Astrocyte (in vitro differentiated cells and primary cell): Measurements from ENCODE around the gene NPAS3. TPM values are rescaled to one million over a fixed set of nuclear protein-coding genes. Genes with fewer than 3 reads are reported as not detected.

Source experiments
- DNase-seq: peaks from one replicate; pipeline ENCODE4 v3.0.0-alpha.2; 2010; ENCODE audit warnings: low read depth
- FAIRE-seq: peaks from 2 replicates; lab custom pipeline; 2011; peaks lifted over from hg19 to GRCh38; lab: Jason Lieb, UNC
- H2AFZ ChIP-seq: 2 replicates; pipeline ENCODE4 v1.6.0; 2012; ENCODE audit warnings: low read depth, low read length, inconsistent platforms
- H3K27ac ChIP-seq: 2 replicates; pipeline ENCODE4 v1.5.1; 2011; ENCODE audit warnings: low read depth, low read length, inconsistent platforms
- H3K27me3 ChIP-seq: 2 replicates; pipeline ENCODE4 v1.6.0; 2011; ENCODE audit warnings: low read length, inconsistent platforms; ENCODE audit not compliant: insufficient read depth
- H3K36me3 ChIP-seq: 2 replicates; pipeline ENCODE4 v1.5.1; 2011; ENCODE audit warnings: low read length, inconsistent platforms; ENCODE audit not compliant: insufficient read depth
- H3K4me1 ChIP-seq: 2 replicates; pipeline ENCODE4 v1.5.1; 2011; ENCODE audit warnings: low read length, inconsistent platforms; ENCODE audit not compliant: insufficient read depth
- H3K4me2 ChIP-seq: 2 replicates; pipeline ENCODE4 v1.6.0; 2012; ENCODE audit warnings: low read length, inconsistent platforms
- H3K4me3 ChIP-seq: 2 replicates; pipeline ENCODE4 v1.5.1; 2011; ENCODE audit warnings: low read depth, mild to moderate bottlenecking, low read length, inconsistent platforms; ENCODE audit not compliant: insufficient read depth
- H3K79me2 ChIP-seq: 2 replicates; pipeline ENCODE4 v1.6.0; 2012; ENCODE audit warnings: mild to moderate bottlenecking, low read length, inconsistent platforms; ENCODE audit not compliant: insufficient read depth
- H3K9ac ChIP-seq: 2 replicates; pipeline ENCODE4 v1.6.0; 2012; ENCODE audit warnings: mild to moderate bottlenecking, low read length, inconsistent platforms
- H3K9me3 ChIP-seq: 2 replicates; pipeline ENCODE4 v1.5.1; 2012; ENCODE audit warnings: low read depth, mild to moderate bottlenecking, low read length, inconsistent platforms; ENCODE audit not compliant: insufficient read depth
- H4K20me1 ChIP-seq: 2 replicates; pipeline ENCODE4 v1.6.0; 2012; ENCODE audit warnings: low read length, inconsistent platforms; ENCODE audit not compliant: insufficient read depth
- H3K27ac Mint-ChIP-seq: one replicate; pipeline ENCODE4 v1.8.0; 2021; ENCODE audit warnings: mild to moderate bottlenecking, mixed read lengths; ENCODE audit not compliant: unreplicated experiment
- H3K27me3 Mint-ChIP-seq: one replicate; pipeline ENCODE4 v1.8.0; 2021; ENCODE audit warnings: low read depth, mixed read lengths; ENCODE audit not compliant: unreplicated experiment
- H3K36me3 Mint-ChIP-seq: one replicate; pipeline ENCODE4 v1.8.0; 2021; ENCODE audit warnings: low read depth, mixed read lengths; ENCODE audit not compliant: unreplicated experiment
- H3K4me1 Mint-ChIP-seq: one replicate; pipeline ENCODE4 v1.8.0; 2021; ENCODE audit warnings: low read depth, mixed read lengths; ENCODE audit not compliant: unreplicated experiment
- H3K4me3 Mint-ChIP-seq: one replicate; pipeline ENCODE4 v1.8.0; 2021; ENCODE audit warnings: mild to moderate bottlenecking, moderate library complexity, mixed read lengths; ENCODE audit not compliant: unreplicated experiment
- H3K9me3 Mint-ChIP-seq: one replicate; pipeline ENCODE4 v1.8.0; 2021; ENCODE audit warnings: mild to moderate bottlenecking, mixed read lengths; ENCODE audit not compliant: unreplicated experiment
- CTCF ChIP-seq: IDR thresholded peaks from 2 replicates; pipeline ENCODE4 v1.5.1; 2011; ENCODE audit warnings: low read depth, mild to moderate bottlenecking, inconsistent platforms, low read length, moderate library complexity; ENCODE audit not compliant: insufficient read depth
- EZH2 ChIP-seq: IDR thresholded peaks from 2 replicates; pipeline ENCODE4 v1.6.1; 2012; ENCODE audit warnings: mild to moderate bottlenecking, low read length, inconsistent platforms; ENCODE audit not compliant: insufficient read depth
- total RNA-seq: library from RNA; stranded (reverse); gene quantifications from 2 replicates; pipeline ENCODE4 v1.2.1, GENCODE V29; 2021

NPAS3 gene
- total RNA-seq, 1 donor from 2014 or later, result 2.6 TPM

GRCh38 chr14:33796356-33796755 is 857.7 kb downstream of the NPAS3 start:
- FAIRE-seq (peak; percentile 29), DNase-seq (peak; percentile 97)
- Histone ChIP-seq H3K4me1 (peaks cover 26% of the 10 kb centered on the region), H3K79me2 (no peaks in the 10 kb centered on the region), H3K27ac (peak overlapping the region; percentile 55), H3K4me2 (peak overlapping the region; percentile 40), H3K9me3 (no peaks in the 10 kb centered on the region), H4K20me1 (no peaks in the 10 kb centered on the region), H3K36me3 (no peaks in the 10 kb centered on the region), H2AFZ (no peak overlapping the region), H3K4me3 (no peak overlapping the region), H3K9ac (no peak overlapping the region), H3K27me3 (no peaks in the 10 kb centered on the region)
- peak overlapping the region; percentile 73 for H3K27ac Mint-ChIP-seq
- peaks cover 25% of the 10 kb centered on the region for H3K4me1 Mint-ChIP-seq
- peaks cover 8% of the 10 kb centered on the region for H3K27me3 Mint-ChIP-seq
- H3K4me3 Mint-ChIP-seq, result no peak overlapping the region
- no peak for TF ChIP-seq EZH2
- TF ChIP-seq CTCF, result no peak
- H3K9me3 Mint-ChIP-seq, result no peaks in the 10 kb centered on the region
- H3K36me3 Mint-ChIP-seq, result no peaks in the 10 kb centered on the region

DNA sequence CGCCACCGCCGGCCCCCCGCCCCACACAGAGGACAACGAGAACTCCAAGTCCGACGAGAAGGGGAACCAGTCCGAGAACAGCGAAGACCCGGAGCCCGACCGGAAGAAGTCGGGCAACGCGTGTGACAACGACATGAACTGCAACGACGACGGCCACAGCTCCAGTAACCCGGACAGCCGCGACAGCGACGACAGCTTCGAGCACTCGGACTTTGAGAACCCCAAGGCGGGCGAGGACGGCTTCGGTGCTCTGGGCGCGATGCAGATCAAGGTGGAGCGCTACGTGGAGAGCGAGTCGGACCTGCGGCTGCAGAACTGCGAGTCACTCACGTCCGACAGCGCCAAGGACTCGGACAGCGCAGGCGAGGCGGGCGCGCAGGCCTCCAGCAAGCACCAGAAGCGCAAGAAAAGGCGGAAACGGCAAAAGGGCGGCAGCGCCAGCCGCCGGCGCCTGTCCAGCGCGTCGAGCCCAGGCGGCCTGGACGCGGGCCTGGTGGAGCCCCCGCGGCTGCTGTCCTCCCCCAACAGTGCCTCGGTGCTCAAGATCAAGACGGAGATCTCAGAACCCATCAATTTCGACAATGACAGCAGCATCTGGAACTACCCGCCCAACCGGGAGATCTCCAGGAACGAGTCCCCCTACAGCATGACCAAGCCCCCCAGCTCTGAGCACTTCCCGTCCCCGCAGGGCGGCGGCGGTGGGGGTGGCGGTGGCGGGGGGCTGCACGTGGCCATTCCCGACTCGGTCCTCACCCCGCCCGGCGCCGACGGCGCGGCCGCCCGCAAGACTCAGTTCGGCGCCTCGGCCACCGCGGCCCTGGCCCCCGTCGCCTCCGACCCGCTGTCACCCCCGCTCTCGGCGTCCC is 861.3 kb downstream of the NPAS3 start:
- H3K27ac Mint-ChIP-seq, result no peak overlapping the region
- Histone ChIP-seq H3K9ac (no peak overlapping the region), H4K20me1 (no peaks in the 10 kb centered on the region), H3K27me3 (no peaks in the 10 kb centered on the region), H3K79me2 (no peaks in the 10 kb centered on the region), H2AFZ (no peak overlapping the region), H3K4me3 (no peak overlapping the region), H3K27ac (no peak overlapping the region), H3K4me1 (peaks cover 15% of the 10 kb centered on the region), H3K9me3 (no peaks in the 10 kb centered on the region), H3K4me2 (no peak overlapping the region), H3K36me3 (no peaks in the 10 kb centered on the region)
- H3K36me3 Mint-ChIP-seq, result no peaks in the 10 kb centered on the region
- no peaks in the 10 kb centered on the region for H3K27me3 Mint-ChIP-seq
- H3K4me3 Mint-ChIP-seq, result no peak overlapping the region
- no peak for DNase-seq
- TF ChIP-seq CTCF, result no peak
- no peak for TF ChIP-seq EZH2
- peaks cover 10% of the 10 kb centered on the region for H3K4me1 Mint-ChIP-seq
- H3K9me3 Mint-ChIP-seq, result no peaks in the 10 kb centered on the region
- no peak for FAIRE-seq

DNA sequence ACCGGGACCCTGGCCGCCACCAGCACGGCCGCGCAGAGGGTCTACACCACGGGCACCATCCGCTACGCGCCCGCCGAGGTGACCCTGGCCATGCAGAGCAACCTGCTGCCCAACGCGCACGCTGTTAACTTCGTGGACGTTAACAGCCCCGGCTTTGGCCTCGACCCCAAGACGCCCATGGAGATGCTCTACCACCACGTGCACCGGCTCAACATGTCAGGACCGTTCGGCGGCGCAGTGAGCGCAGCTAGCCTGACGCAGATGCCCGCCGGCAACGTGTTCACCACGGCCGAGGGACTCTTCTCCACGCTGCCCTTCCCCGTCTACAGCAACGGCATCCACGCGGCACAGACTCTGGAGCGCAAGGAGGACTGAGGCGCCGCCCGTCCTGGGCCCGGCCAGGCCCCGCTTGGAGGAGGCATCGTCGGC is 862.1 kb downstream of the NPAS3 start:
- no peaks in the 10 kb centered on the region for H3K9me3 ChIP-seq
- TF ChIP-seq EZH2, result no peak
- no peak for TF ChIP-seq CTCF
- H3K4me3 Mint-ChIP-seq, result no peak overlapping the region
- DNase-seq, result no peak
- no peak for FAIRE-seq
- H2AFZ ChIP-seq, result no peak overlapping the region
- no peaks in the 10 kb centered on the region for H3K27me3 Mint-ChIP-seq
- H3K27me3 ChIP-seq, result no peaks in the 10 kb centered on the region
- H3K4me1 ChIP-seq, result peaks cover 7% of the 10 kb centered on the region
- H3K36me3 Mint-ChIP-seq, result no peaks in the 10 kb centered on the region
- H4K20me1 ChIP-seq, result no peaks in the 10 kb centered on the region
- H3K27ac ChIP-seq, result no peak overlapping the region
- H3K36me3 ChIP-seq, result no peaks in the 10 kb centered on the region
- no peaks in the 10 kb centered on the region for H3K79me2 ChIP-seq
- no peak overlapping the region for H3K4me3 ChIP-seq
- no peaks in the 10 kb centered on the region for H3K9me3 Mint-ChIP-seq
- no peak overlapping the region for H3K9ac ChIP-seq
- H3K27ac Mint-ChIP-seq, result no peak overlapping the region
- no peak overlapping the region for H3K4me2 ChIP-seq
- peaks cover 8% of the 10 kb centered on the region for H3K4me1 Mint-ChIP-seq
